C4-2B (cell line): ENCODE results near the gene SH3RF1.

ENCODE experiments used
- H3K27ac ChIP-seq: fragments of 450-650 bp; 2 replicates; pipeline ENCODE4 v1.5.1; 2017
- CTCF ChIP-seq: fragments of 450-650 bp; conservative IDR thresholded peaks from 2 replicates; pipeline ENCODE4 v1.5.1; 2017; ENCODE audit warnings: mild to moderate bottlenecking
- ZFX ChIP-seq: fragments of 450-650 bp; IDR thresholded peaks from 2 replicates; pipeline ENCODE4 v1.6.1; 2017

SH3RF1 gene

GRCh38 chr4:169132561-169133305, 138.0 kb downstream of the SH3RF1 start:
- no peak overlapping the region for H3K27ac ChIP-seq
- TF ChIP-seq ZFX (no peak), CTCF (no peak)

GRCh38 chr4:169131556-169132208, 139.1 kb downstream of the SH3RF1 start:
- no peak for TF ChIP-seq ZFX
- TF ChIP-seq CTCF: no peak

GRCh38 chr4:169128902-169129301, 141.9 kb downstream of the SH3RF1 start:
- H3K27ac ChIP-seq: no peak overlapping the region
- TF ChIP-seq ZFX: no peak

More at GRCh38 chr4:169131556-169132208, 139.1 kb downstream of the SH3RF1 start:
- H3K27ac ChIP-seq: no peak overlapping the region

GRCh38 chr4:169127314-169127713, 143.4 kb downstream of the SH3RF1 start:
- TF ChIP-seq CTCF (no peak), ZFX (no peak)
- no peak overlapping the region for H3K27ac ChIP-seq

GRCh38 chr4:169124661-169125060, 146.1 kb downstream of the SH3RF1 start:
- TF ChIP-seq ZFX (no peak), CTCF (no peak)

GRCh38 chr4:169122422-169122821, 148.3 kb downstream of the SH3RF1 start:
- H3K27ac ChIP-seq: no peak overlapping the region
- TF ChIP-seq ZFX (no peak), CTCF (no peak)

More at GRCh38 chr4:169124661-169125060, 146.1 kb downstream of the SH3RF1 start:
- no peak overlapping the region for H3K27ac ChIP-seq

GRCh38 chr4:169121861-169122382, 148.8 kb downstream of the SH3RF1 start:
- TF ChIP-seq CTCF: no peak
- no peak for TF ChIP-seq ZFX
- no peak overlapping the region for H3K27ac ChIP-seq
